Mononuclear cell (primary cell): ENCODE results near the gene ENO2. TPM values are rescaled to one million over a fixed set of nuclear protein-coding genes. Genes with fewer than 3 reads are reported as not detected.
A peak's percentile ranks its signal among the peaks of the same experiment; 100 is the strongest.
"Not testable (repeated sequence)": the region's sequence is repeated elsewhere in the genome, so short reads cannot be mapped to it uniquely, and the experiment has no call there.

ENCODE experiments used
- H3K27me3 ChIP-seq: 2 replicates; pipeline ENCODE4 v1.6.0; 2011; ENCODE audit warnings: low read length, control low read depth; ENCODE audit not compliant: insufficient read depth
- H3K4me1 ChIP-seq: 2 replicates; pipeline ENCODE4 v1.5.1; 2011; ENCODE audit warnings: mild to moderate bottlenecking, low read length, control low read depth; ENCODE audit not compliant: insufficient read depth
- H3K4me3 ChIP-seq: 2 replicates; pipeline ENCODE4 v1.5.1; 2011; ENCODE audit warnings: mild to moderate bottlenecking, low read length, moderate library complexity
- H3K9me3 ChIP-seq: 2 replicates; pipeline ENCODE4 v1.5.1; 2011; ENCODE audit warnings: low read depth, mild to moderate bottlenecking, control low read depth, low read length
- total RNA-seq: library from RNA; depleted of rRNA; stranded (reverse); fragments of >200 nt; gene quantifications from one replicate; pipeline ENCODE4 v1.2.3, GENCODE V29; 2012

The ENO2 gene
- total RNA-seq, 1 donor = 11.4 TPM

DNA sequence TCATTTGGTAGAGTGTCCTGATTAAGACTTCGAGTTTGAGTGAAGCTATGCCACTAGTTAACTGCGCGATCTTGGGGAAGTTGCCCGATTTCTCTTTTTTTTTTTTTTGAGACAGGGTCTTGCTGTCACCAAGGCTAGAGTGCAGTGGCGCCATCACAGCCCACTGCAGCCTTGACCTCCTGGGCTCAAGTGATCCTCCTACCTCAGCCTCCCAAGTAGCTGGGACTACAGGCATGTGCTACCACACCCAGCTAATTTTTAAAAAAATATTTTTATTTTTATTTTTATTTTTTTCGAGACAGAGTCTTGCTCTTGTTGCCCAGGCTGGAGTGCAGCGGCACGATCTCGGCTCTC is 40.4 kb upstream of the ENO2 start:
- Histone ChIP-seq H3K4me3 (peak overlapping the region; percentile 81), H3K4me1 (peaks cover 50% of the 10 kb centered on the region)
- H3K27me3 ChIP-seq = not testable (repeated sequence)

DNA sequence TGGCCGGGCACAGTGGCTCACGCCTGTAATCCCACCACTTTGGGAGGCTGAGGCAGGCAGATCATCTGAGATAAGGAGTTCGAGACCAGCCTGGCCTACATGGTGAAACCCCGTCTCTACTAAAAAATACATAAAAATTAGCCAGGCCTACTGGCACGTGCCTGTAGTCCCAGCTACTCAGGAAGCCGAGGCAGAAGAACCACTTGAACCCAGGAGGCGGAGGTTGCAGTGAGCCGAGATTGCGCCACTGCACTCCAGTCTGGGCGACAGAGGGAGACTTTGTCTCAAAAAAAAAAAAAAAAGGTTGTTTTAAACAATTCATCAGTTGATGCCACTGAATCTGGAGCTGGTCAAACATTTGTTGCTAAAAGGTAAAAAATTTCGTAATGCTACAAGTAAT is 34.6 kb upstream of the ENO2 start:
- peaks cover 14% of the 10 kb centered on the region for H3K4me1 ChIP-seq
- H3K4me3 ChIP-seq, H3K9me3 ChIP-seq, H3K27me3 ChIP-seq: not testable (repeated sequence)

More for the DNA sequence above, 40.4 kb upstream of the ENO2 start:
- H3K9me3 ChIP-seq = not testable (repeated sequence)

DNA sequence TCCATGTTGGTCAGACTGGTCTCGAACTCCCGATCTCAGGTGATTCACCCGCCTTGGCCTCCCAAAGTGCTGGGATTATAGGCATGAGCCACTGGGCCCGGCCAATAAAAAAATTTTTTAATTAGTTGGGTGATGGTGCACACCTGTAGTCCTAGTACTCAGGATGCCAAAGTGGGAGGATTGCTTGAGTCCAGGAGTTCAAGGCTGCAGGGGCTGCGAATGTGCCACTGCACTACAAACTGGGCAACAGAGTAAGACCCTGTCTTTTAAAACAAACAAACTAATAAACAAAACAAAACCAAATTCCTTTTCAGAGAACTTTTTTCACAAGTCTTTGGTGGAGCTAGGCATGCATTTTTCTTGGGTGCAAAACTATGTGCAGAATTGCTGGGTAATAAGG is 31.1 kb upstream of the ENO2 start:
- Histone ChIP-seq H3K27me3 (no peaks in the 10 kb centered on the region), H3K4me3 (no peak overlapping the region), H3K4me1 (peaks cover 19% of the 10 kb centered on the region), H3K9me3 (no peaks in the 10 kb centered on the region)

DNA sequence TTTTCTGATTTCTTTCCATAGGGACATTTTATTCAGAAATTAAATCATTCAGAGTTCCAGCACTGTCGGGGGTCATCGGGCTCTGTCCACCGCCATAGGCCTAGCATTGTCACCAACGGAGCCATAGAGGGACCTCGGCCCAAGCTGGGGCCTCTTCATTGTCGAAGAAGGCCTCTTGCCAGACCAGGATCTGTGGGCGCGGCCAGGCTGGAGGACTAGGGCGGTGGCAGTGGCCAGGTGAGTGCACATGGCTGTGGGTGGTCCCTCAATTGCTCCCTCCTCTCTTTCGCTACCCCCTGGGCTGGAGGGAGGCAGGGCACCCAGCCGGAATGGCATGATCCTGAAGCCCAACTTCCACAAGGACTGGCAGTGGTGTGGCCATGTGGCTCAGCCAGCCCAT is 30.7 kb upstream of the ENO2 start:
- no peaks in the 10 kb centered on the region for H3K9me3 ChIP-seq
- H3K27me3 ChIP-seq = no peaks in the 10 kb centered on the region
- peaks cover 20% of the 10 kb centered on the region for H3K4me1 ChIP-seq
- H3K4me3 ChIP-seq = no peak overlapping the region

DNA sequence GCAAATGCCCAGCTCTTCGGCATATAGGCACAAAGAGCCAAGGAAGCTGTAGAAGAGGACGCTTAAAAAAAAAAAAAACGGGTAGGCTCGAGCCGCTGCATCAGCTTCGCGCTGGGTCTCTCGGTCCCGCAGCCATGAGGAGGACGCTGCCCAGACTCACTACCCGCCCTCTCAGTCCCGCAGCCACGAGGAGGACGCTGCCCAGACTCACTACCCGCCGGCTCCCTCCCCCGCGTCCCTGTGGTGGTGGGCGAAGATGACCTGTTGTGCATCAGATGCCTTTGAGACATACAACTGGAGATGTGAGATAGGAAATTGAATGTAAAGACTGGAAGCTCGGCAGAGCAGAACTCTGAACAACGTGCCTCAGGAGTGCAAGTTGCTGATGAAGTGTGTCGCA is 29.8 kb upstream of the ENO2 start:
- H3K4me1 ChIP-seq = peaks cover 18% of the 10 kb centered on the region
- no peak overlapping the region for H3K4me3 ChIP-seq
- no peaks in the 10 kb centered on the region for H3K27me3 ChIP-seq
- no peaks in the 10 kb centered on the region for H3K9me3 ChIP-seq

DNA sequence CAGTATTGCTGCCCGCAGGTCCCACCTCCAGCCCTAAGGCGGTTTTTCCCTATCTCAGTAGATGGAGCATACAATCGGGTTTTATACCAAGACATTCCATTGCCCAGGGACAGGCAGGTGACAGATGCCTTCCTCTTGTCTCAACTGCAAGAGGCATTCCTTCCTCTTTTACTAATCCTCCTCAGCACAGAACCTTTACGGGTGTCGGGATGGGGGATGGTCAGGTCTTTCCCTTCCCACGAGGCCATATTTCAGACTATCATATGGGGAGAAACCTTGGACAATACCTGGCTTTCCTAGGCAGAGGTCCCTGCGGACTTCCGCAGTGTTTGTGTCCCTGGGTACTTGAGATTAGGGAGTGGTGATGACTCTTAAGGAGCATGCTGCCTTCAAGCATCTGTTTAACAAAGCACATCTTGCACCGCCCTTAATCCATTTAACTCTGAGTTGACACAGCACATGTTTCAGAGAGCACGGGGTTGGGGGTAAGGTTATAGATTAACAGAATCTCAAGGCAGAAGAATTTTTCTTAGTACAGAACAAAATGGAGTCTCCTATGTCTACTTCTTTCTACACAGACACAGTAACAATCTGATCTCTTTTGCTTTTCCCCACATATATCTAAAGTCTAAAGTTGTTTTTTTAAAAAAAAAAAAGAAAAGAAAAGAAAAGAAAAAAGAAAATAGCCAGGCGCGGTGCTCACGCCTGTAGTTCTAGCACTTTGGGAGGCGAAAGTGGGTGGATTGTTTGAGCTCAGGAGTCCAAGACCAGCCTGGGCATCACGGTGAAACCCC is 28.0 kb upstream of the ENO2 start:
- H3K27me3 ChIP-seq, H3K4me3 ChIP-seq, H3K9me3 ChIP-seq: not testable (repeated sequence)
- peaks cover 21% of the 10 kb centered on the region for H3K4me1 ChIP-seq

DNA sequence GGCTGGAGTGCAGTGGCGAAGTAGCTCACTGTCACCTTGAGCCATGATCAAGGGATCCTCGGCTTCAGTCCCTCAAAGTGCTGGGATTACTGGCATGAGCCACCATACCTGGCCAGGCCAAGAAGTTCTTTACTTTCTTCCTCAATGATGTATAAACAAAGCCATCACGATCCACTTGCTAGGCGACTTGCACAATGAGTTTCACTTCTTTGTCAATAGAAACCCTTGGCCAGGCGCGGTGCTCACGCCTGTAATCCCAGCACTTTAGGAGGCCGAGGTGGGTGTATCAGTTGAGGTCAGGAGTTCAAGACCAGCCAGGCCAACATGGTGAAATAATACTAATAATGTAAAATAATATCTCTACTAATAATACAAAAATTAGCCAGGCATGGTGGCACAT is 26.9 kb upstream of the ENO2 start:
- Histone ChIP-seq H3K27me3 (no peaks in the 10 kb centered on the region), H3K4me1 (peaks cover 28% of the 10 kb centered on the region), H3K4me3 (no peak overlapping the region), H3K9me3 (no peaks in the 10 kb centered on the region)

DNA sequence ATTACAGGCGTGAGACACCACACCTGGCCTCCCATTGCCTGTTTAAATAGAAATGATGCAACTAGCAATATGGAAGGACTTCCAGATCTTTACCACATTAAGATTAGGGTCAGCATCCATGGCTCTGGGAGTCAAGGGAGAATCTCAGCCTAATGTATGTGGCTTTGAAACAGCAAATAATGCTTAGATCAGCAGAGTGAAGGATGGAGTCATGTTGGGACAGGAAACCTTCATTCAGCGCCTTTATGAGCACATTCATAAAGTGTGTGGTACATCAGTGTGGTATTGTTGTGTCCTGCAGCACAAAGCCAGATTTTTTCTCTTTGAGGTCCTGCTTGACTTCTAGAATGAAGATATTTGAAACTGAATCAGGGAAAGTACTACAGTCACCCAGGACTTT is 26.0 kb upstream of the ENO2 start:
- Histone ChIP-seq H3K4me3 (no peak overlapping the region), H3K27me3 (no peaks in the 10 kb centered on the region), H3K4me1 (peaks cover 28% of the 10 kb centered on the region), H3K9me3 (no peaks in the 10 kb centered on the region)

DNA sequence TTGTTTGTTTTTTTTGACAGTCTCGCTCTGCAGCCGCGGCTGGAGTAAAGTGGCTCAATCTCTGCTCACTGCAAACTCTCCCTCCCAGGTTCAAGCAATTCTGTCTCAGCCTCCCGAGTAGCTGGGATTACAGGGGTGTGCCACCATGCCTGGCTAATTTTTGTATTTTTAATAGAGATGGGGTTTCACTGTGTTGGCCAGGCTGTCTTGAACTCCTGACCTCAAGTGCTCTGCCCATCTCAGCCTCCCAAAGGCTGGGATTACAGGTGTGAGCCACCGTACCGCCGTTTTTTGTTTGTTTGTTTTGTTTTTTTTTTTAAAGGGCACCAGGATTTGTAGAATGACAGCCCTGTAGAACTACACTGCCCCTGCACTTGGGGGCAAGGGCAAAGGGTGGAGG is 25.6 kb upstream of the ENO2 start:
- H3K9me3 ChIP-seq, H3K4me3 ChIP-seq, H3K27me3 ChIP-seq: not testable (repeated sequence)
- peaks cover 31% of the 10 kb centered on the region for H3K4me1 ChIP-seq

DNA sequence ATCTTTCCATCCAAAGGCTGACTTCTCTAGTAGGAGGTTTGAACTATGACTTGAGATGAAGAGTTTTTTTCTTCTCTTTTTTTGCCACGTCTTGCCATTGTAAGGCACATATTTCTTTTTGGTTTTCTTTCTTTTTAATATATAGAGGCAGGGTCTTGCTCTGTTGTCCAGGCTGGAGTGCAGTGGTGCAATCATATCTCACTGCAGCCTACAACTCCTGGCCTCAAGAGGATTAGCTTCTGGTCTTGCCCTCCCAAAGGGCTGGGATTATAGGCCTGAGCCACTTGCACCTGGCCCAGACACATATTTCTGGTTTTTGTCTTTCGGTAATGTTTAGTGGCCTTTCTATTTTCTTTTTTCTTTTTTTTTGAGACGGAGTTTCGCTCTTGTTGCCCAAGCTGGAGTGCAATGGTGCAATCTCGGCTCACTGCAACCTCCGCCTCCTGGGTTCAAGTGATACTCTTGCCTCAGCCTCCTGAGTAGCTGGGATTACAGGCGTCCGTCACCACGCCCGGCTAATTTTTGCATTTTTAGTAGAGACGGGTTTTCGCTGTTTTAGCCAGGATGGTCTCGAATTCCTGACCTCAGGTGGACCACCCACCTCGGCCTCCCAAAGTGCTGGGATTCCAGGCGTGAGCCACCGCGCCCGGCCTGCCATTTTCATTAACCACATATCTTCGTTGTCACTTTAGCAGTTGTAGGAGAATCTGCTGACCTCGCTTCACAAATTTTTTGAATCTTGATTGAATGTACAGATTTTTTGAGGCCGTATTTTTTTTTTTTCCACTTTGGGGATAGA is 24.4 kb upstream of the ENO2 start:
- H3K27me3 ChIP-seq, H3K4me3 ChIP-seq, H3K9me3 ChIP-seq: not testable (repeated sequence)
- H3K4me1 ChIP-seq = peaks cover 39% of the 10 kb centered on the region

DNA sequence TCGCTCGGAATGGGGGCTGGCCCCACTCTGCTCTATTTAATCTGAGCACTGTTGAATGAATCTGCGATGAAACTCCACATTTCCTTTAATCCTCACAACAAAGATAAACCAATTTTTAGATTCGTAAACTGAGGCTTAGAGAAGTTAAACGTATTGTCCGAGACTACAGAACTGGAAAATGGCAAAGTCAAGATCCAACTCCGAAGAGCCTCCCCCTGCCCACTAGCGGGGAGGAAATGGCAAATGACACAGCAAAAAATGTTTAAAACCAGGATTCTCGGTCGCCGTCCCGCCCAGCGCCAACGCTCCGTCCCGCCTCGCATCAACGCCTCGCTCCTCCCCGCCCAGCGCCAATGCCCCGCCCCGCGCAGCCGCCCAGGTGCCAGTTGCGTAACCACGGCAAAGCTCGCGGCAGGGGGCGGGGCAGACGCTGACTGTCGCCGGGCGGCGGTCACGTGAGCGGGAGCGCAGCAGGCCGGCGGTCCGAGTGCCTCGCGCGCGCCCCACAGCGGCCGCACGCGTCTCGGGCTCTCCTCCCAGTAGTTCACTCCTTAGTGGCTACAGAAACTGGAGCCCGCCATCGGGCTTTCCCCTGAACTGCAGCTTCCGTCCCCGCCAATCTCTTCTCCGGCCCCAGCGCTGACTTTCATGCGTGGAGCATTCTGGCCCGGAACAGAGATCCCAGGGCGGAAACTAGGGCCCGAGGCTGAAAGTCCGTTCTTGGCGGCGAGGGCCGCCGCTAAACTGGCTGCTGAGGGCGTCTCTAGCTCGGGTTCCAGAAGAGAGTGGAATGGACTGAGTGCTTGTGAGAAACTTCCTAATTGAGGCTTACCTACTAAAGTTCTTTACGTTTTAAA is 23.4 kb upstream of the ENO2 start:
- Histone ChIP-seq H3K27me3 (no peaks in the 10 kb centered on the region), H3K4me3 (peak overlapping the region; percentile 37), H3K9me3 (no peaks in the 10 kb centered on the region), H3K4me1 (peaks cover 39% of the 10 kb centered on the region)

DNA sequence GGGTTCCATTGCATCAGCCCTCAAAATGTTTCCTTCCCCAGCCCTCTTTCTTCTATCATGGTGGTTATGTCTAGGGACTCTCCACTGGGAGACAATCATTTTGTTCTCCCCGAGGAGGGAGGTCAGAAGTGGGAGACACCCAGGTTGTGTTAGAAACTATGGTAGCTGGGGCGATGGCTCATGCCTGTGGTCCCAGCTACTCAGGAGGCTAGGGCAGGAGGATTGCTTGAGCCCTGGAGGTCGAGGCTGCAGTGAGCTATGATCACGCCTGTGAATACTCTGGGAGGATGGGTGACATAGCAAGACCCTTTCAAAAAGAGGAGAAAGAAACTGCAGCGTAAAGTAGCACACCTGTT is 22.8 kb upstream of the ENO2 start:
- H3K4me3 ChIP-seq = peak overlapping the region; percentile 37
- no peaks in the 10 kb centered on the region for H3K27me3 ChIP-seq
- H3K4me1 ChIP-seq = peaks cover 39% of the 10 kb centered on the region
- H3K9me3 ChIP-seq = no peaks in the 10 kb centered on the region

DNA sequence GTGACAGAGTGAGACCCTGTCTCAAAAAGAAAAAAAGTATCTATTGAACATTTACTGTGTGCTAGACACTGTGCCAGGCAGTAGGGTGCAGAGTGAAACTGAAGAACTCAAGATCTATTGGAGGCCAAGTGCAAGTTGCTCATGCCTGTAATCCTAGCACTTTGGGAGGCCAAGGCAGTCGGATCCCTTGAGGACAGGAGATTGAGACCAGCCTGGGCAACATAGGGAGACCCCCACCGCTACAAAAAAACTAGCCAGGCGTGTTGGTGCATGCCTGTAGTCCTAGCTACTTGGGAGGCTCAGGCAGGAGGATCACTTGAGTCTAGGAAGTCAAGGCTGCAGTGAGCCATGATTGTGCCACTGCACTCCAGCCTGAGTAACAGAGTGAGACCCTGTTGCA is 21.7 kb upstream of the ENO2 start:
- H3K4me3 ChIP-seq, H3K9me3 ChIP-seq, H3K27me3 ChIP-seq: not testable (repeated sequence)
- H3K4me1 ChIP-seq = peaks cover 34% of the 10 kb centered on the region

DNA sequence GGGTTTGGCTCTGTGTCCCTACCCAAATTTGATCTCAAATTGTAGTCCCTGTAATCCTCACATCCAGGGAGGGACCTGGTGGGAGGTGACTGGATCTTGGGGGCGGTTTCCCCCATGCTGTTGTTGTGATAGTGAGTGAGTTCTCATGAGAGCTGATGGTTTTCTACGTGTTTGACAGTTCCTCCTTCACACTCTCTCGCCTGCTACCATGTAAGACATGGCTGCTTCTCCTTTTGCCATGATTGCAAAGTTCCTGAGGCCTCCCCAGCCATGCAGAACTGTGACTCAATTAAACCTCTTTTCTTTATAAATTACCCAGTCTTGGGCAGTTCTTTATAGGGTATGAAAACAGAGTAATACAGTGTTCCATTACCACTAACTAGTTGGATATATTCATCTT is 20.1 kb upstream of the ENO2 start:
- Histone ChIP-seq H3K27me3 (no peaks in the 10 kb centered on the region), H3K4me1 (peaks cover 27% of the 10 kb centered on the region), H3K9me3 (no peaks in the 10 kb centered on the region), H3K4me3 (no peak overlapping the region)

DNA sequence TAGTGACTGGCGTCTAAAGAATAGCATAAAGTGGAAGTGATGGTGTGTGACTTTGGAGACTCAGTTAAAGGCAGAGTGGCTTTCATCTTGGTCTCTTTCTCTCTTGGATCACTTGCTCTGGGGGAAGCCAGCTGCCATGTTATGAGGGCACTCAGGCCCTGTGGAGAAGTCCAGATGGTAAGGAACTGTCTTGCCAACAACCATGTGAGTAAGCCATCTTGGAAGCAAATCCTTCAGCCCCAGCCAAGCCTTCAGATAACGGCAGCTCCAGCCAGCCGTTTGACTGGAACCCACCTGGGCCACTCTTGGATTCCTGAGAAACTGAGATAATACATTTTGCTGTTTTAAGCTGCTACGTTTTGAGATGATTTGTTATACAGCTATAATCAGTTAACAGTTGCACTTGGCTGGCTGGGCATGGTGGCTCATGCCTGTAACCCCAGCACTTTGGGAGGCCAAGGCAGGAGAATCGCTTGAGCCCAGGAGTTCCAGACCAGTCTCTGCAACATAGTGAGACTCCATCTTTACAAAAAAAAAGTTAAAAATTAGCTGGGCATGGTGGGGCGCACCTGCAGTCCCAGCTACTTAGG is 17.4 kb upstream of the ENO2 start:
- no peaks in the 10 kb centered on the region for H3K9me3 ChIP-seq
- H3K4me3 ChIP-seq = no peak overlapping the region
- peaks cover 21% of the 10 kb centered on the region for H3K4me1 ChIP-seq
- H3K27me3 ChIP-seq = no peaks in the 10 kb centered on the region
